ENCODE results near the gene TMEM179.

Gene TMEM179

GRCh38 chr14:104598039-104598909, 6.3 kb downstream of the TMEM179 start:
- DNase-seq: no peak

GRCh38 chr14:104597576-104597975, 7.0 kb downstream of the TMEM179 start:
- no peak for DNase-seq

GRCh38 chr14:104596927-104597351, 7.6 kb downstream of the TMEM179 start:
- DNase-seq: no peak

- no peak for DNase-seq
Measured at GRCh38 chr14:104596451-104596918, 8.1 kb downstream of the TMEM179 start.

GRCh38 chr14:104595911-104596450, 8.6 kb downstream of the TMEM179 start:
- DNase-seq: no peak

GRCh38 chr14:104595116-104595675, 9.4 kb downstream of the TMEM179 start:
- no peak for DNase-seq

GRCh38 chr14:104594310-104595046, 10.1 kb downstream of the TMEM179 start:
- no peak for DNase-seq

- peak; percentile 13 for DNase-seq
Measured at GRCh38 chr14:104593710-104594136, 10.8 kb downstream of the TMEM179 start.

- DNase-seq: no peak
Measured at GRCh38 chr14:104593241-104593701, 11.3 kb downstream of the TMEM179 start.

GRCh38 chr14:104592785-104593184, 11.8 kb downstream of the TMEM179 start:
- DNase-seq: peak; percentile 33

GRCh38 chr14:104592292-104592672, 12.3 kb downstream of the TMEM179 start:
- DNase-seq: no peak

GRCh38 chr14:104591506-104592291, 12.9 kb downstream of the TMEM179 start:
- peak; percentile 12 for DNase-seq

- DNase-seq: no peak
Measured at GRCh38 chr14:104591031-104591430, 13.5 kb downstream of the TMEM179 start.

GRCh38 chr14:104590240-104590965, 14.2 kb downstream of the TMEM179 start:
- no peak for DNase-seq

GRCh38 chr14:104589338-104590195, 15.0 kb downstream of the TMEM179 start:
- DNase-seq: no peak

GRCh38 chr14:104588066-104588857, 16.3 kb downstream of the TMEM179 start:
- DNase-seq: no peak

- DNase-seq: no peak
Measured at GRCh38 chr14:104587641-104588040, 16.9 kb downstream of the TMEM179 start.

- DNase-seq: no peak
Measured at GRCh38 chr14:104586832-104587620, 17.5 kb downstream of the TMEM179 start.

Measured in right hindlimb (tissue), 1 donor.